HEK293 (cell line): ENCODE results near the gene TPSD1.

Source experiments
- BCL11A ChIP-seq: fragments of 450-650 bp; formaldehyde crosslinking; IDR thresholded peaks from 2 replicates; pipeline ENCODE4 v1.5.1; 2016; ENCODE audit warnings: low read depth, missing biosample characterization, missing genetic modification characterization
- EGR2 ChIP-seq: fragments of 450-650 bp; formaldehyde crosslinking; IDR thresholded peaks from 2 replicates; pipeline ENCODE4 v1.5.1; 2016; ENCODE audit warnings: low read depth, missing biosample characterization, missing genetic modification characterization
- GLI4 ChIP-seq: fragments of 450-650 bp; formaldehyde crosslinking; IDR thresholded peaks from 2 replicates; pipeline ENCODE4 v1.5.1; 2016; ENCODE audit warnings: missing biosample characterization, missing genetic modification characterization
- GLIS1 ChIP-seq: fragments of 450-650 bp; formaldehyde crosslinking; IDR thresholded peaks from 2 replicates; pipeline ENCODE4 v1.5.1; 2016; ENCODE audit warnings: missing biosample characterization, missing genetic modification characterization
- KLF1 ChIP-seq: fragments of 450-650 bp; formaldehyde crosslinking; IDR thresholded peaks from 2 replicates; pipeline ENCODE4 v1.5.1; 2016; ENCODE audit warnings: missing biosample characterization, missing genetic modification characterization
- KLF10 ChIP-seq: fragments of 450-650 bp; IDR thresholded peaks from 2 replicates; pipeline ENCODE4 v1.5.1; 2018; ENCODE audit warnings: missing biosample characterization, mild to moderate bottlenecking, missing genetic modification characterization
- KLF16 ChIP-seq: fragments of 450-650 bp; formaldehyde crosslinking; IDR thresholded peaks from 2 replicates; pipeline ENCODE4 v1.5.1; 2017; ENCODE audit warnings: missing biosample characterization, missing genetic modification characterization
- KLF9 ChIP-seq: fragments of 450-650 bp; formaldehyde crosslinking; IDR thresholded peaks from 2 replicates; pipeline ENCODE4 v1.5.1; 2016; ENCODE audit warnings: missing biosample characterization, missing genetic modification characterization, low read depth
- PATZ1 ChIP-seq: fragments of 450-650 bp; formaldehyde crosslinking; IDR thresholded peaks from 2 replicates; pipeline ENCODE4 v1.5.1; 2016; ENCODE audit warnings: missing biosample characterization, missing genetic modification characterization
- RBAK ChIP-seq: fragments of 450-650 bp; formaldehyde crosslinking; IDR thresholded peaks from 2 replicates; pipeline ENCODE4 v1.5.1; 2016; ENCODE audit warnings: missing biosample characterization, missing genetic modification characterization
- REPIN1 ChIP-seq: fragments of 450-650 bp; formaldehyde crosslinking; IDR thresholded peaks from 2 replicates; pipeline ENCODE4 v1.5.1; 2017; ENCODE audit warnings: missing biosample characterization, missing genetic modification characterization, low read depth
- SETDB1 ChIP-seq: IDR thresholded peaks from one replicate; pipeline ENCODE4 v1.6.1; 2017; ENCODE audit warnings: mild to moderate bottlenecking, low read length, moderate library complexity, mixed read lengths; ENCODE audit not compliant: insufficient read length
- SP7 ChIP-seq: fragments of 450-650 bp; formaldehyde crosslinking; IDR thresholded peaks from 2 replicates; pipeline ENCODE4 v1.5.1; 2016; ENCODE audit warnings: missing biosample characterization, missing genetic modification characterization
- ZBTB17 ChIP-seq: fragments of 450-650 bp; formaldehyde crosslinking; IDR thresholded peaks from 2 replicates; pipeline ENCODE4 v1.5.1; 2016; ENCODE audit warnings: missing biosample characterization, missing genetic modification characterization
- ZBTB7A ChIP-seq: fragments of 450-650 bp; formaldehyde crosslinking; IDR thresholded peaks from 2 replicates; pipeline ENCODE4 v1.5.1; 2016; ENCODE audit warnings: low read depth, missing biosample characterization, missing genetic modification characterization
- ZBTB8A ChIP-seq: fragments of 450-650 bp; formaldehyde crosslinking; IDR thresholded peaks from 2 replicates; pipeline ENCODE4 v1.5.1; 2016; ENCODE audit warnings: missing biosample characterization, missing genetic modification characterization
- ZFHX2 ChIP-seq: fragments of 450-650 bp; formaldehyde crosslinking; conservative IDR thresholded peaks from 2 replicates; pipeline ENCODE4 v1.5.1; 2016; ENCODE audit warnings: missing biosample characterization, missing genetic modification characterization
- ZIC2 ChIP-seq: fragments of 450-650 bp; formaldehyde crosslinking; IDR thresholded peaks from 2 replicates; pipeline ENCODE4 v1.5.1; 2016; ENCODE audit warnings: missing biosample characterization, missing genetic modification characterization
- ZNF155 ChIP-seq: fragments of 450-650 bp; formaldehyde crosslinking; IDR thresholded peaks from 2 replicates; pipeline ENCODE4 v1.5.1; 2016; ENCODE audit warnings: missing biosample characterization, missing genetic modification characterization
- ZNF223 ChIP-seq: fragments of 450-650 bp; formaldehyde crosslinking; IDR thresholded peaks from 2 replicates; pipeline ENCODE4 v1.5.1; 2016; ENCODE audit warnings: missing biosample characterization, missing genetic modification characterization
- ZNF24 ChIP-seq: fragments of 450-650 bp; formaldehyde crosslinking; IDR thresholded peaks from 2 replicates; pipeline ENCODE4 v1.5.1; 2016; ENCODE audit warnings: missing biosample characterization, missing genetic modification characterization
- ZNF302 ChIP-seq: fragments of 450-650 bp; formaldehyde crosslinking; IDR thresholded peaks from 2 replicates; pipeline ENCODE4 v1.5.1; 2016; ENCODE audit warnings: missing biosample characterization, missing genetic modification characterization, low read depth
- ZNF324 ChIP-seq: fragments of 450-650 bp; formaldehyde crosslinking; IDR thresholded peaks from 2 replicates; pipeline ENCODE4 v1.5.1; 2016; ENCODE audit warnings: missing biosample characterization, missing genetic modification characterization
- ZNF341 ChIP-seq: fragments of 450-650 bp; formaldehyde crosslinking; IDR thresholded peaks from 2 replicates; pipeline ENCODE4; 2016; ENCODE audit warnings: low read depth, missing biosample characterization, missing genetic modification characterization
- ZNF426 ChIP-seq: fragments of 450-650 bp; formaldehyde crosslinking; IDR thresholded peaks from 2 replicates; pipeline ENCODE4 v1.5.1; 2017; ENCODE audit warnings: missing biosample characterization, missing genetic modification characterization, mild to moderate bottlenecking, inconsistent platforms, moderate library complexity
- ZNF521 ChIP-seq: fragments of 450-650 bp; formaldehyde crosslinking; IDR thresholded peaks from 2 replicates; pipeline ENCODE4 v1.5.1; 2017; ENCODE audit warnings: missing biosample characterization, mild to moderate bottlenecking, missing genetic modification characterization
- ZNF529 ChIP-seq: fragments of 450-650 bp; formaldehyde crosslinking; IDR thresholded peaks from 2 replicates; pipeline ENCODE4 v1.5.1; 2017; ENCODE audit warnings: missing genetic modification characterization, missing biosample characterization; ENCODE audit not compliant: insufficient replicate concordance
- ZNF544 ChIP-seq: fragments of 450-650 bp; formaldehyde crosslinking; IDR thresholded peaks from 2 replicates; pipeline ENCODE4 v1.5.0; 2017; ENCODE audit warnings: missing biosample characterization, missing genetic modification characterization
- ZNF549 ChIP-seq: fragments of 450-650 bp; IDR thresholded peaks from 2 replicates; pipeline ENCODE4 v1.5.1; 2018; ENCODE audit warnings: missing biosample characterization, missing genetic modification characterization, mild to moderate bottlenecking, inconsistent platforms, moderate library complexity
- ZNF558 ChIP-seq: fragments of 450-650 bp; formaldehyde crosslinking; IDR thresholded peaks from 2 replicates; pipeline ENCODE4 v1.5.1; 2016; ENCODE audit warnings: missing biosample characterization, missing genetic modification characterization
- ZNF561 ChIP-seq: fragments of 450-650 bp; IDR thresholded peaks from 2 replicates; pipeline ENCODE4 v1.5.1; 2018; ENCODE audit warnings: missing biosample characterization, missing genetic modification characterization, borderline replicate concordance
- ZNF704 ChIP-seq: fragments of 450-650 bp; formaldehyde crosslinking; IDR thresholded peaks from 2 replicates; pipeline ENCODE4 v1.5.1; 2016; ENCODE audit warnings: missing biosample characterization, missing genetic modification characterization
- TF ChIP-seq, protein P1 (sequence below): IDR thresholded peaks from 2 replicates; pipeline ENCODE4 v1.6.1; 2011; ENCODE audit warnings: mild to moderate bottlenecking, low read depth, low read length, borderline replicate concordance
- TF ChIP-seq, protein P2 (sequence below): fragments of 450-650 bp; formaldehyde crosslinking; IDR thresholded peaks from 2 replicates; pipeline ENCODE4 v1.5.1; 2016; ENCODE audit warnings: missing biosample characterization, missing genetic modification characterization
- TF ChIP-seq, protein P3 (sequence below): fragments of 450-650 bp; formaldehyde crosslinking; IDR thresholded peaks from 2 replicates; pipeline ENCODE4 v1.5.1; 2016; ENCODE audit warnings: missing biosample characterization, missing genetic modification characterization

TPSD1 gene

DNA sequence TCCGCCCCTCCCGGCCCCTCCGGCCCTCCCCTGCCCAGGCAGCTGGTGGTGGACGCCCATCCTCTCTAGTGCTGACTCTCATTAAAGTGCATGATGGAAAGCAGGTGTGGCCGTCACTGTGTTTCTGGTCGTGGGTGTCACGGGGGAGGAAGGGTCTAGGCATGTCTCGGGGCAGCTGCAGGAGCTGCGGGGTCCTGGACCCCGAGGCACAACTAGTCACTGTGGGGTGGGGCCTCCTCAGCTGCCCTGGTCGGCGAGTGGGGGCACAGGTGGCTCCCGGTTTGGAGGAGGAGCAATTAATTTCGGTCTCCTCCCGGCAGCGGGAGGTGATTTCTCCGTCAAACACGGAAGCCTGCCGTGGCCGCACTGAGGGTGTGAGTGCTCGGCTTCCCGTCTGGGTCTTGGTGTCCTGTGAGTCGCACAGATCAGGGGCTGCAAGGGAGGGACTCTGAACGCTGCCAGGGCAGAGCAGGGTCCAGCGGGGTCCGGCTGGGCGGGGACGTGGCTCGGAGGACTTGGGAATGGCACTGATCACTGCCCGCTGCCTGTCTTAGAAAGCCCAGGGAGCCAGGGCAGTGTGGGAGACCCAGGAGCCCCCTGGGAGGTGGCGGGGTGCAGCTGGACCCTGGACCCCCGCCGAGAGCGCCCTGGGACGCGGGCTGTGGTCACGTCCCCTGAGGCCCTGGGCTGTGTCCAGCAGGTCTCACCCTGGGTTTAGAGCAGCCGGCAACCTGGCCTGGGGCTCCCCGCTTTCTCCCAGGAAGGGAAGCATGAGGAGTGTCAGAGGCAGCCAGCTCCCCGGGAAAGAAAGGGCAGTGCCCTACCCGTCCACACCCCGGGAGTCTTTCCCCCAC is 3.3 kb downstream of the TPSD1 start (continued):
- peak; percentile 81 for TF ChIP-seq EGR2 (tag by site-specific recombination)
- TF ChIP-seq SETDB1: no peak
- TF ChIP-seq ZNF561: no peak
- TF ChIP-seq ZNF223 (tag by site-specific recombination): no peak
- no peak for TF ChIP-seq RBAK (tag by site-specific recombination)
- no peak for TF ChIP-seq ZNF24 (tag by site-specific recombination)
- TF ChIP-seq ZNF529 (tag by site-specific recombination): no peak
- peak; percentile 29; the same call in 1 of the 2 replicates for TF ChIP-seq ZIC2 (tag by site-specific recombination)
- no peak for TF ChIP-seq ZNF558 (tag by site-specific recombination)
- TF ChIP-seq ZBTB8A (tag by site-specific recombination): no peak
- TF ChIP-seq KLF1 (tag by site-specific recombination): peak; percentile 92
- no peak for TF ChIP-seq GLI4 (tag by site-specific recombination)
- TF ChIP-seq KLF16 (tag by site-specific recombination): no peak
- no peak for TF ChIP-seq KLF10 (tag by site-specific recombination)
- no peak for TF ChIP-seq ZNF549 (tag by site-specific recombination)
- TF ChIP-seq ZNF426 (tag by site-specific recombination): no peak
- TF ChIP-seq REPIN1 (tag by site-specific recombination): no peak
- TF ChIP-seq, protein P1, sequence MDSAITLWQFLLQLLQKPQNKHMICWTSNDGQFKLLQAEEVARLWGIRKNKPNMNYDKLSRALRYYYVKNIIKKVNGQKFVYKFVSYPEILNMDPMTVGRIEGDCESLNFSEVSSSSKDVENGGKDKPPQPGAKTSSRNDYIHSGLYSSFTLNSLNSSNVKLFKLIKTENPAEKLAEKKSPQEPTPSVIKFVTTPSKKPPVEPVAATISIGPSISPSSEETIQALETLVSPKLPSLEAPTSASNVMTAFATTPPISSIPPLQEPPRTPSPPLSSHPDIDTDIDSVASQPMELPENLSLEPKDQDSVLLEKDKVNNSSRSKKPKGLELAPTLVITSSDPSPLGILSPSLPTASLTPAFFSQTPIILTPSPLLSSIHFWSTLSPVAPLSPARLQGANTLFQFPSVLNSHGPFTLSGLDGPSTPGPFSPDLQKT: no peak
- TF ChIP-seq ZFHX2 (tag by site-specific recombination): peak; percentile 88
- TF ChIP-seq BCL11A (tag by site-specific recombination): no peak
- TF ChIP-seq SP7 (tag by site-specific recombination): no peak
- no peak for TF ChIP-seq KLF9 (tag by site-specific recombination)
- TF ChIP-seq, protein P2, sequence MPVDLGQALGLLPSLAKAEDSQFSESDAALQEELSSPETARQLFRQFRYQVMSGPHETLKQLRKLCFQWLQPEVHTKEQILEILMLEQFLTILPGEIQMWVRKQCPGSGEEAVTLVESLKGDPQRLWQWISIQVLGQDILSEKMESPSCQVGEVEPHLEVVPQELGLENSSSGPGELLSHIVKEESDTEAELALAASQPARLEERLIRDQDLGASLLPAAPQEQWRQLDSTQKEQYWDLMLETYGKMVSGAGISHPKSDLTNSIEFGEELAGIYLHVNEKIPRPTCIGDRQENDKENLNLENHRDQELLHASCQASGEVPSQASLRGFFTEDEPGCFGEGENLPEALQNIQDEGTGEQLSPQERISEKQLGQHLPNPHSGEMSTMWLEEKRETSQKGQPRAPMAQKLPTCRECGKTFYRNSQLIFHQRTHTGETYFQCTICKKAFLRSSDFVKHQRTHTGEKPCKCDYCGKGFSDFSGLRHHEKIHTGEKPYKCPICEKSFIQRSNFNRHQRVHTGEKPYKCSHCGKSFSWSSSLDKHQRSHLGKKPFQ (tag by site-specific recombination): no peak
- TF ChIP-seq ZNF704 (tag by site-specific recombination): no peak
- TF ChIP-seq GLIS1 (tag by site-specific recombination): peak; percentile 50
- TF ChIP-seq ZBTB17 (tag by site-specific recombination): 0 out of 2 replicates have a peak, but pooled peaks have one; percentile 14
- no peak for TF ChIP-seq ZNF155 (tag by site-specific recombination)
- no peak for TF ChIP-seq ZNF324 (tag by site-specific recombination)
- TF ChIP-seq ZBTB7A (tag by site-specific recombination): peak; percentile 75; the same call in 1 of the 2 replicates
- no peak for TF ChIP-seq ZNF341 (tag by site-specific recombination)
- no peak for TF ChIP-seq ZNF521 (tag by site-specific recombination)
- TF ChIP-seq ZNF302 (tag by site-specific recombination): no peak
- TF ChIP-seq, protein P3, sequence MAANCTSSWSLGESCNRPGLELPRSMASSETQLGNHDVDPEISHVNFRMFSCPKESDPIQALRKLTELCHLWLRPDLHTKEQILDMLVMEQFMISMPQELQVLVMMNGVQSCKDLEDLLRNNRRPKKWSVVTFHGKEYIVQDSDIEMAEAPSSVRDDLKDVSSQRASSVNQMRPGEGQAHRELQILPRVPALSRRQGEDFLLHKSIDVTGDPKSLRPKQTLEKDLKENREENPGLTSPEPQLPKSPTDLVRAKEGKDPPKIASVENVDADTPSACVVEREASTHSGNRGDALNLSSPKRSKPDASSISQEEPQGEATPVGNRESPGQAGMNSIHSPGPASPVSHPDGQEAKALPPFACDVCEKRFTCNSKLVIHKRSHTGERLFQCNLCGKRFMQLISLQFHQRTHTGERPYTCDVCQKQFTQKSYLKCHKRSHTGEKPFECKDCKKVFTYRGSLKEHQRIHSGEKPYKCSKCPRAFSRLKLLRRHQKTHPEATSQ: no peak
- TF ChIP-seq PATZ1 (tag by site-specific recombination): peak; percentile 67
- TF ChIP-seq ZNF544 (tag by site-specific recombination): no peak
